Endothelial cell of umbilical vein (primary cell): Measurements from ENCODE around the gene TRIML2. TPM values are rescaled to one million over a fixed set of nuclear protein-coding genes. Genes with fewer than 3 reads are reported as not detected.

Source experiments
- BruUV-seq: library from RNA; stranded (reverse); fragments of 400-500 nt; replicated peaks from 2 replicates; lab custom pipeline; 2021; lab: Mats Ljungman, UMichigan
- CTCF ChIA-PET: fragments of 300-600, 350-600 bp; sonication (Branson Sonifier 250); formaldehyde crosslinking; loops from one replicate; lab custom pipeline; 2021; ENCODE audit warnings: antibody characterized with exemption, inconsistent platforms; lab: Charles Lee
- POLR2A ChIA-PET: fragments of 300-600, 350-600 bp; sonication (Branson Sonifier 250); formaldehyde crosslinking; loops from one replicate; lab custom pipeline; 2021; ENCODE audit warnings: antibody characterized with exemption, inconsistent platforms; lab: Charles Lee
- DNase-seq: peaks from one replicate; pipeline ENCODE4 v3.0.0-alpha.2; 2011; ENCODE audit warnings: low read depth, low spot score
- FAIRE-seq: peaks from 2 replicates; lab custom pipeline; 2011; peaks lifted over from hg19 to GRCh38; lab: Jason Lieb, UNC
- H2AFZ ChIP-seq: 2 replicates; pipeline ENCODE4 v1.6.0; 2012; ENCODE audit warnings: low read depth, low read length, control low read depth, inconsistent platforms
- H3K27ac ChIP-seq: 2 replicates; pipeline ENCODE4 v1.5.1; 2011; ENCODE audit warnings: low read depth, mild to moderate bottlenecking, control low read depth, low read length, moderate library complexity; ENCODE audit not compliant: insufficient read depth
- H3K27me3 ChIP-seq, 2 experiments: 2 replicates each; pipeline versions ENCODE4 v1.6.0 to v1.6.1; 2011; ENCODE audit warnings: low read length in 2 of 2, mixed read lengths in 1 of 2; ENCODE audit not compliant: control insufficient read depth in 2 of 2, insufficient read depth in 2 of 2
- H3K36me3 ChIP-seq, 2 experiments: 2 replicates in 1 of 2; 3 replicates in 1 of 2; pipeline ENCODE4 v1.5.1; 2011; ENCODE audit warnings: low read length in 2 of 2, mild to moderate bottlenecking in 1 of 2, moderate library complexity in 1 of 2; ENCODE audit not compliant: control insufficient read depth in 2 of 2, insufficient read depth in 2 of 2; ENCODE audit errors: extremely low read depth in 1 of 2
- H3K4me1 ChIP-seq: 3 replicates; pipeline ENCODE4 v1.5.1; 2011; ENCODE audit warnings: mild to moderate bottlenecking, low read length; ENCODE audit not compliant: control insufficient read depth, insufficient read depth; ENCODE audit errors: extremely low read depth
- H3K4me2 ChIP-seq: 2 replicates; pipeline ENCODE4 v1.6.1; 2011; ENCODE audit warnings: low read length, control low read depth, mixed read lengths; ENCODE audit not compliant: insufficient read depth
- H3K4me3 ChIP-seq, 3 experiments: fragments of 200-600 bp in 1 of 3; sonication (generic), shearing (Covaris generic) in 1 of 3; replicated peaks in 1 of 3; 2 replicates each; pipeline ENCODE4 v1.5.1; 2011 to 2016; ENCODE audit warnings: control low read depth in 3 of 3, low read length in 3 of 3, mild to moderate bottlenecking in 2 of 3, inconsistent platforms in 1 of 3, low read depth in 1 of 3, moderate library complexity in 1 of 3; ENCODE audit not compliant: insufficient read depth in 1 of 3
- H3K79me2 ChIP-seq: 2 replicates; pipeline ENCODE4 v1.6.0; 2012; ENCODE audit warnings: low read length, inconsistent platforms; ENCODE audit not compliant: control insufficient read depth, insufficient read depth
- H3K9ac ChIP-seq: replicated peaks from 2 replicates; pipeline ENCODE3; 2011; ENCODE audit warnings: low read length, control low read depth; ENCODE audit not compliant: insufficient read depth; ENCODE audit errors: extremely low read depth
- H3K9me1 ChIP-seq: replicated peaks from 3 replicates; pipeline ENCODE4 v1.6.0; 2011; ENCODE audit warnings: mild to moderate bottlenecking, low read length; ENCODE audit not compliant: control insufficient read depth, insufficient read depth; ENCODE audit errors: extremely low read depth
- H3K9me3 ChIP-seq: replicated peaks from 2 replicates; pipeline ENCODE4 v1.5.1; 2012; ENCODE audit warnings: low read length, inconsistent platforms; ENCODE audit not compliant: control insufficient read depth, insufficient read depth
- H4K20me1 ChIP-seq: replicated peaks from 2 replicates; pipeline ENCODE3; 2011; ENCODE audit warnings: mild to moderate bottlenecking, low read length; ENCODE audit not compliant: control insufficient read depth, insufficient read depth; ENCODE audit errors: extremely low read depth
- EZH2 ChIP-seq: IDR thresholded peaks from 2 replicates; pipeline ENCODE4 v1.6.1; 2012; ENCODE audit warnings: borderline replicate concordance, low read depth, mild to moderate bottlenecking, moderate library complexity, low read length, inconsistent platforms; ENCODE audit not compliant: severe bottlenecking
- FOS ChIP-seq: IDR thresholded peaks from 2 replicates; pipeline ENCODE4 v1.6.1; 2011; ENCODE audit warnings: mild to moderate bottlenecking, low read length, moderate library complexity, borderline replicate concordance; ENCODE audit not compliant: insufficient read depth
- GATA2 ChIP-seq: IDR thresholded peaks from 2 replicates; pipeline ENCODE4 v1.7.0; 2011; ENCODE audit warnings: low read depth, mild to moderate bottlenecking, moderate library complexity, mixed read lengths, low read length; ENCODE audit not compliant: insufficient read length, insufficient read depth
- JUN ChIP-seq: IDR thresholded peaks from 2 replicates; pipeline ENCODE4 v1.6.1; 2011; ENCODE audit warnings: borderline replicate concordance, low read depth; ENCODE audit not compliant: insufficient read length, insufficient read depth
- MYC ChIP-seq: IDR thresholded peaks from one replicate; pipeline ENCODE4 v1.6.1; 2011; ENCODE audit warnings: mild to moderate bottlenecking, low read depth, low read length
- POLR2A ChIP-seq: IDR thresholded peaks from 2 replicates; pipeline ENCODE4 v1.6.1; 2012; ENCODE audit warnings: low read depth, mild to moderate bottlenecking, control low read depth, low read length
- POLR2AphosphoS5 ChIP-seq: IDR thresholded peaks from 2 replicates; pipeline ENCODE4 v1.6.1; 2012; ENCODE audit warnings: low read depth, mild to moderate bottlenecking, control low read depth, low read length, moderate library complexity; ENCODE audit not compliant: insufficient read depth
- dilution Hi-C: fragments of 300-500 bp; cut with MboI; formaldehyde crosslinking; loops from one replicate; pipeline ENCODE4 v1.15.0; 2019; ENCODE audit warnings: low sequenced_read_pairs; ENCODE audit not compliant: extremely low pct_ligation_motif_present
- intact Hi-C: fragments of 100-400 bp; cut with micrococcal nuclease; formaldehyde crosslinking; loops from one replicate; pipeline ENCODE4 v1.10.0; 2022
- polyA plus RNA-seq, 4 experiments: library from polyadenylated mRNA; depleted of rRNA in 3 of 4; stranded (reverse) in 3 of 4; unstranded in 1 of 4; fragments of >200 nt; gene quantifications; 2 replicates each; pipeline versions ENCODE4 v1.2.1 to v1.2.3, GENCODE V29; 2011 to 2012; ENCODE audit warnings: missing spikeins in 1 of 4
- total RNA-seq: library from RNA; stranded (reverse); gene quantifications from 2 replicates; pipeline ENCODE4 v1.2.3, GENCODE V29; 2021
- TF ChIP-seq, protein P1 (sequence below), 2 donors: IDR thresholded peaks; 1 replicate in 1 of 2; 2 replicates in 1 of 2; pipeline ENCODE4 v1.5.1; 2011; ENCODE audit warnings: low read length in 2 of 2, mild to moderate bottlenecking in 2 of 2, moderate library complexity in 2 of 2, control low read depth in 1 of 2, inconsistent platforms in 1 of 2, low read depth in 1 of 2; ENCODE audit not compliant: insufficient read depth in 1 of 2; ENCODE audit errors: extremely low read depth in 1 of 2
- TF ChIP-seq, protein P2 (sequence below): IDR thresholded peaks from 2 replicates; pipeline ENCODE4 v1.6.1; 2011; ENCODE audit not compliant: insufficient read depth, insufficient read length

The TRIML2 gene
- total and polyA plus RNA-seq, 2 donors (not counting 3 experiments of a cell fraction or from before 2014, with no cell fraction given) = 0.15 TPM; not detected in 1

DNA sequence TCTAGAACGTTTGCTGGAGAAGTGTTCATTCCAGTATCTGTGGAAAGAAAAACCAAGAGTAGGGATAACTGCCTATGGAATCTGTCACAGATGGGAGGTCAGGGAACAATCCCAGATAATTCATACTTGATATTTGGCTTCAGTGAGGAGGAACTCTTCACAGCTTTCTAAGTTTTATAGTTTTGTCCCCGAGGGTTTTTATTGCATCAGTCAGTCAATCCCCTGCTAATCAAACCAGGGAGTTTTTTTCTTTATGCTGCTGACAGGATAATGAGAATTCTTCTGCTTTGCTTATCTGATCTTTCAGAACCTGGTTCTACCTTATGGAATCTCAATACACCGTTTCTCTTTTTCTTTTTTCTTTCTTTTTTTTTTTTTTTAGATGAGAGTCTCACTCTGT, 633 bp upstream of the TRIML2 start:
- Histone ChIP-seq H3K27ac (no peak overlapping the region), H3K4me1 (no peaks in the 10 kb centered on the region), H3K9me1 (no peaks in the 10 kb centered on the region), H3K9ac (no peak overlapping the region), H3K36me3 (no peaks in the 10 kb centered on the region), H3K4me3 (no peak overlapping the region), H3K4me2 (no peak overlapping the region), H4K20me1 (no peaks in the 10 kb centered on the region), H3K27me3 (no peaks in the 10 kb centered on the region), H3K9me3 (peaks cover 4% of the 10 kb centered on the region), H2AFZ (no peak overlapping the region), H3K79me2 (no peaks in the 10 kb centered on the region)
- POLR2A ChIA-PET = no interaction called here
- FAIRE-seq = no peak
- TF ChIP-seq POLR2AphosphoS5 (no peak), FOS (no peak), MYC (no peak), POLR2A (no peak), GATA2 (no peak), JUN (no peak), EZH2 (no peak)
- TF ChIP-seq, protein P1, sequence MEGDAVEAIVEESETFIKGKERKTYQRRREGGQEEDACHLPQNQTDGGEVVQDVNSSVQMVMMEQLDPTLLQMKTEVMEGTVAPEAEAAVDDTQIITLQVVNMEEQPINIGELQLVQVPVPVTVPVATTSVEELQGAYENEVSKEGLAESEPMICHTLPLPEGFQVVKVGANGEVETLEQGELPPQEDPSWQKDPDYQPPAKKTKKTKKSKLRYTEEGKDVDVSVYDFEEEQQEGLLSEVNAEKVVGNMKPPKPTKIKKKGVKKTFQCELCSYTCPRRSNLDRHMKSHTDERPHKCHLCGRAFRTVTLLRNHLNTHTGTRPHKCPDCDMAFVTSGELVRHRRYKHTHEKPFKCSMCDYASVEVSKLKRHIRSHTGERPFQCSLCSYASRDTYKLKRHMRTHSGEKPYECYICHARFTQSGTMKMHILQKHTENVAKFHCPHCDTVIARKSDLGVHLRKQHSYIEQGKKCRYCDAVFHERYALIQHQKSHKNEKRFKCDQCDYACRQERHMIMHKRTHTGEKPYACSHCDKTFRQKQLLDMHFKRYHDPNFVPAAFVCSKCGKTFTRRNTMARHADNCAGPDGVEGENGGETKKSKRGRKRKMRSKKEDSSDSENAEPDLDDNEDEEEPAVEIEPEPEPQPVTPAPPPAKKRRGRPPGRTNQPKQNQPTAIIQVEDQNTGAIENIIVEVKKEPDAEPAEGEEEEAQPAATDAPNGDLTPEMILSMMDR (IDR thresholded peaks at IDR 0.05; ENCODE audit: extremely low read depth in 1 of 2, insufficient read depth in 1 of 2, low read depth in 1 of 2, low read length in 2 of 2) = no peak
- TF ChIP-seq, protein P2, sequence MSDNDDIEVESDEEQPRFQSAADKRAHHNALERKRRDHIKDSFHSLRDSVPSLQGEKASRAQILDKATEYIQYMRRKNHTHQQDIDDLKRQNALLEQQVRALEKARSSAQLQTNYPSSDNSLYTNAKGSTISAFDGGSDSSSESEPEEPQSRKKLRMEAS = no peak
- no TSS peak for BruUV-seq
- dilution Hi-C loops = no loop called here
- no peak for DNase-seq
- intact Hi-C loops = no loop called here
- CTCF ChIA-PET = no interaction called here
